Tibial artery (tissue), 4 donors: ENCODE results near the gene CORO2B.

Experiments
- DNase-seq, 2 donors: peaks; one replicate each; pipeline ENCODE4 v3.0.0-alpha.2; 2019
- H3K27ac ChIP-seq, 2 donors: fragments of 200-600 bp; sonication (generic) in 1 of 2; 1 replicate in 1 of 2; 2 replicates in 1 of 2; pipeline ENCODE4 v1.5.1; 2018 to 2019; ENCODE audit warnings: mild to moderate bottlenecking in 1 of 2
- H3K27me3 ChIP-seq, 2 donors: fragments of 200-600 bp; sonication (generic) in 1 of 2; one replicate each; pipeline versions ENCODE4 v1.5.1 to v1.6.0; 2016 to 2019
- H3K36me3 ChIP-seq, 3 donors: fragments of 200-600 bp; sonication (generic) in 2 of 3; one replicate each; pipeline ENCODE4 v1.5.1; 2016 to 2019; ENCODE audit warnings: mild to moderate bottlenecking in 2 of 3
- H3K4me1 ChIP-seq, 4 donors: fragments of 200-600 bp; sonication (generic) in 2 of 4; 1 replicate in 3 of 4; 2 replicates in 1 of 4; pipeline ENCODE4 v1.5.1; 2016 to 2019
- H3K4me3 ChIP-seq, 2 donors: fragments of 200-600 bp; sonication (generic) in 1 of 2; 1 replicate in 1 of 2; 2 replicates in 1 of 2; pipeline ENCODE4 v1.5.1; 2018 to 2019; ENCODE audit warnings: mild to moderate bottlenecking in 2 of 2
- H3K9me3 ChIP-seq, 3 donors: fragments of 200-600 bp; sonication (generic) in 1 of 3; one replicate each; pipeline ENCODE4 v1.5.1; 2016 to 2019
- CTCF ChIP-seq, 2 experiments: fragments of 200-600 bp in 1 of 2; fragments of 450-650 bp in 1 of 2; IDR thresholded peaks; one replicate each; pipeline ENCODE4 v1.5.1; 2017 to 2019; ENCODE audit warnings: antibody characterized with exemption in 2 of 2, mild to moderate bottlenecking in 1 of 2, moderate library complexity in 1 of 2
- intact Hi-C: fragments of 100-400 bp; cut with DNase I; formaldehyde crosslinking; loops from one replicate; pipeline ENCODE4 v1.15.0; 2023; ENCODE audit warnings: low total_unique reads

Gene CORO2B

GRCh38 chr15:68610825-68611224, 32.0 kb downstream of the CORO2B start:
- H3K4me3 ChIP-seq, result no peak overlapping the region
- H3K27me3 ChIP-seq, result no peaks in the 10 kb centered on the region
- H3K27ac ChIP-seq, result no peak overlapping the region
- H3K4me1 ChIP-seq, result peaks cover 0 to 21% (median 16%) of the 10 kb centered on the region in 4 donors
- no peaks in the 10 kb centered on the region for H3K9me3 ChIP-seq
- TF ChIP-seq CTCF (IDR thresholded peaks at IDR 0.05), result no peak
- H3K36me3 ChIP-seq, result no peaks in the 10 kb centered on the region
- intact Hi-C loops, result no loop called here
- no peak for DNase-seq

GRCh38 chr15:68612503-68612902, 33.7 kb downstream of the CORO2B start:
- DNase-seq, result no peak

GRCh38 chr15:68612979-68613740, 34.4 kb downstream of the CORO2B start:
- Histone ChIP-seq H3K27me3 (no peaks in the 10 kb centered on the region), H3K4me1 (peaks cover 0 to 13% (median 10%) of the 10 kb centered on the region in 4 donors), H3K4me3 (no peak overlapping the region), H3K9me3 (no peaks in the 10 kb centered on the region), H3K36me3 (no peaks in the 10 kb centered on the region), H3K27ac (no peak overlapping the region)
- TF ChIP-seq CTCF (IDR thresholded peaks at IDR 0.05), result no peak
- intact Hi-C loops, result no loop called here
- DNase-seq, result no peak

More at GRCh38 chr15:68612503-68612902, 33.7 kb downstream of the CORO2B start:
- TF ChIP-seq CTCF (IDR thresholded peaks at IDR 0.05), result no peak
- Histone ChIP-seq H3K4me1 (peaks cover 0 to 19% (median 16%) of the 10 kb centered on the region in 4 donors), H3K9me3 (no peaks in the 10 kb centered on the region), H3K27me3 (no peaks in the 10 kb centered on the region), H3K4me3 (no peak overlapping the region), H3K36me3 (no peaks in the 10 kb centered on the region), H3K27ac (no peak overlapping the region)
- intact Hi-C loops, result no loop called here

- no peak for DNase-seq
- H3K27ac ChIP-seq, result no peak overlapping the region
- no peaks in the 10 kb centered on the region for H3K9me3 ChIP-seq
- TF ChIP-seq CTCF (IDR thresholded peaks at IDR 0.05), result no peak
- intact Hi-C loops, result no loop called here
- H3K4me1 ChIP-seq, result peaks cover 0 to 5% (median 0%) of the 10 kb centered on the region in 4 donors
- H3K36me3 ChIP-seq, result no peaks in the 10 kb centered on the region
- no peaks in the 10 kb centered on the region for H3K27me3 ChIP-seq
- H3K4me3 ChIP-seq, result no peak overlapping the region
These were observed 35.7 kb downstream of the CORO2B start for GRCh38 chr15:68614286-68615035.

- no peak overlapping the region for H3K4me3 ChIP-seq
- H3K36me3 ChIP-seq, result no peaks in the 10 kb centered on the region
- intact Hi-C loops, result no loop called here
- no peak for DNase-seq
- H3K4me1 ChIP-seq, result peaks cover 0 to 5% (median 0%) of the 10 kb centered on the region in 4 donors
- H3K27me3 ChIP-seq, result no peaks in the 10 kb centered on the region
- no peaks in the 10 kb centered on the region for H3K9me3 ChIP-seq
- H3K27ac ChIP-seq, result no peak overlapping the region
- TF ChIP-seq CTCF (IDR thresholded peaks at IDR 0.05), result no peak
These were observed 36.5 kb downstream of the CORO2B start for GRCh38 chr15:68615301-68615700.
